ENCODE measurements around the gene PRKAR2B. TPM values are rescaled to one million over a fixed set of nuclear protein-coding genes. Genes with fewer than 3 reads are reported as not detected.

PRKAR2B gene
- polyA plus RNA-seq, 1 donor from 2014 or later = 297 TPM

DNA sequence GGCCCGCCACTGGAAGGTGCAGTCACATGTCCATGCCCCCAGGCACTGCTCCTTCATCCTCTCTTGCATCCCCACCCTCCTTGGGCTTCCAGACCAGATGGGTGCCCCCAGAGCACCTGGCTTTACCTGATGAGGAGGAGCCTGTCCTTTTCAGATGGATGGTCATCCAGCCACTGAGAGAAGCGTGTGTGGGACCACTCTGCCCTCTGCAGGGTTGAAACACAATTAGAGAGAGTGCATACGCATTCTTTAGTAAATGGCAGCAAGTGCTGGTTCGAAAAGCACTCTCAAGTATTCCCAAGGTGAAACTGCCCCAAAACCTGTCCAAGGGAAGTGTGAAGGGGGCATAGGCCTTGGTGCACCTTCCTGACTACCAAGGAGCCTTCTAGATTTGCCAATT lies 165.9 kb downstream of the PRKAR2B start:
- H3K9me2 ChIP-seq (ENCODE audit: insufficient read depth, low read length) = no peaks in the 10 kb centered on the region
- no peak overlapping the region for H3K4me3 ChIP-seq (ENCODE audit: low read length)
- no peak overlapping the region for H3K9ac ChIP-seq (ENCODE audit: low read length)
- no peak overlapping the region for H3K4me2 ChIP-seq (ENCODE audit: low read length)
- no peak overlapping the region for H3K27ac ChIP-seq (ENCODE audit: low read length)
- H3K36me3 ChIP-seq (ENCODE audit: insufficient read depth, low read length) = no peaks in the 10 kb centered on the region
- no peaks in the 10 kb centered on the region for H3K27me3 ChIP-seq (ENCODE audit: insufficient read depth, low read depth, low read length)
- no peaks in the 10 kb centered on the region for H3K9me3 ChIP-seq (ENCODE audit: low read length)
- H4K20me1 ChIP-seq (ENCODE audit: insufficient read depth) = no peaks in the 10 kb centered on the region
- TF ChIP-seq MXI1 (conservative IDR thresholded peaks at IDR 0.05; ENCODE audit: poor library complexity, severe bottlenecking) (no peak), TAF1 (IDR thresholded peaks at IDR 0.05; ENCODE audit: low read depth) (no peak), SMC3 (conservative IDR thresholded peaks at IDR 0.05; ENCODE audit: poor library complexity) (no peak), EZH2 (IDR thresholded peaks at IDR 0.05; ENCODE audit: borderline replicate concordance, insufficient read depth, low read length, poor library complexity, severe bottlenecking) (no peak), POLR2AphosphoS5 (IDR thresholded peaks at IDR 0.05) (no peak), RAD21 (conservative IDR thresholded peaks at IDR 0.05) (no peak), EP300 (conservative IDR thresholded peaks at IDR 0.05; ENCODE audit: poor library complexity, severe bottlenecking) (no peak)
- TF ChIP-seq, protein P1, sequence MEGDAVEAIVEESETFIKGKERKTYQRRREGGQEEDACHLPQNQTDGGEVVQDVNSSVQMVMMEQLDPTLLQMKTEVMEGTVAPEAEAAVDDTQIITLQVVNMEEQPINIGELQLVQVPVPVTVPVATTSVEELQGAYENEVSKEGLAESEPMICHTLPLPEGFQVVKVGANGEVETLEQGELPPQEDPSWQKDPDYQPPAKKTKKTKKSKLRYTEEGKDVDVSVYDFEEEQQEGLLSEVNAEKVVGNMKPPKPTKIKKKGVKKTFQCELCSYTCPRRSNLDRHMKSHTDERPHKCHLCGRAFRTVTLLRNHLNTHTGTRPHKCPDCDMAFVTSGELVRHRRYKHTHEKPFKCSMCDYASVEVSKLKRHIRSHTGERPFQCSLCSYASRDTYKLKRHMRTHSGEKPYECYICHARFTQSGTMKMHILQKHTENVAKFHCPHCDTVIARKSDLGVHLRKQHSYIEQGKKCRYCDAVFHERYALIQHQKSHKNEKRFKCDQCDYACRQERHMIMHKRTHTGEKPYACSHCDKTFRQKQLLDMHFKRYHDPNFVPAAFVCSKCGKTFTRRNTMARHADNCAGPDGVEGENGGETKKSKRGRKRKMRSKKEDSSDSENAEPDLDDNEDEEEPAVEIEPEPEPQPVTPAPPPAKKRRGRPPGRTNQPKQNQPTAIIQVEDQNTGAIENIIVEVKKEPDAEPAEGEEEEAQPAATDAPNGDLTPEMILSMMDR (IDR thresholded peaks at IDR 0.05; ENCODE audit: poor library complexity, severe bottlenecking) = no peak
- TF ChIP-seq, protein P2, sequence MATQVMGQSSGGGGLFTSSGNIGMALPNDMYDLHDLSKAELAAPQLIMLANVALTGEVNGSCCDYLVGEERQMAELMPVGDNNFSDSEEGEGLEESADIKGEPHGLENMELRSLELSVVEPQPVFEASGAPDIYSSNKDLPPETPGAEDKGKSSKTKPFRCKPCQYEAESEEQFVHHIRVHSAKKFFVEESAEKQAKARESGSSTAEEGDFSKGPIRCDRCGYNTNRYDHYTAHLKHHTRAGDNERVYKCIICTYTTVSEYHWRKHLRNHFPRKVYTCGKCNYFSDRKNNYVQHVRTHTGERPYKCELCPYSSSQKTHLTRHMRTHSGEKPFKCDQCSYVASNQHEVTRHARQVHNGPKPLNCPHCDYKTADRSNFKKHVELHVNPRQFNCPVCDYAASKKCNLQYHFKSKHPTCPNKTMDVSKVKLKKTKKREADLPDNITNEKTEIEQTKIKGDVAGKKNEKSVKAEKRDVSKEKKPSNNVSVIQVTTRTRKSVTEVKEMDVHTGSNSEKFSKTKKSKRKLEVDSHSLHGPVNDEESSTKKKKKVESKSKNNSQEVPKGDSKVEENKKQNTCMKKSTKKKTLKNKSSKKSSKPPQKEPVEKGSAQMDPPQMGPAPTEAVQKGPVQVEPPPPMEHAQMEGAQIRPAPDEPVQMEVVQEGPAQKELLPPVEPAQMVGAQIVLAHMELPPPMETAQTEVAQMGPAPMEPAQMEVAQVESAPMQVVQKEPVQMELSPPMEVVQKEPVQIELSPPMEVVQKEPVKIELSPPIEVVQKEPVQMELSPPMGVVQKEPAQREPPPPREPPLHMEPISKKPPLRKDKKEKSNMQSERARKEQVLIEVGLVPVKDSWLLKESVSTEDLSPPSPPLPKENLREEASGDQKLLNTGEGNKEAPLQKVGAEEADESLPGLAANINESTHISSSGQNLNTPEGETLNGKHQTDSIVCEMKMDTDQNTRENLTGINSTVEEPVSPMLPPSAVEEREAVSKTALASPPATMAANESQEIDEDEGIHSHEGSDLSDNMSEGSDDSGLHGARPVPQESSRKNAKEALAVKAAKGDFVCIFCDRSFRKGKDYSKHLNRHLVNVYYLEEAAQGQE (IDR thresholded peaks at IDR 0.05; ENCODE audit: borderline replicate concordance) = no peak
- H2AFZ ChIP-seq (ENCODE audit: low read depth, low read length) = no peak overlapping the region
- no peaks in the 10 kb centered on the region for H3K79me2 ChIP-seq (replicated peaks; ENCODE audit: insufficient read depth, low read length)
- no peaks in the 10 kb centered on the region for H3F3A ChIP-seq (ENCODE audit: insufficient read depth, low read length, poor library complexity, severe bottlenecking)

Other genes with a start within 250 kb of the PRKAR2B start
- gene PIK3CG, start 179.4 kb upstream of the PRKAR2B start, polyA plus RNA-seq = not detected in 2 replicates
- 30.7 and 37.7 TPM in 2 replicates for gene HBP1, start 124.3 kb downstream of the PRKAR2B start, polyA plus RNA-seq